CD1c-positive myeloid dendritic cell (primary cell): ENCODE data around the gene WDR54.
A peak's percentile ranks its signal among the peaks of the same experiment; 100 is the strongest.
"Not testable (repeated sequence)": the region's sequence is repeated elsewhere in the genome, so short reads cannot be mapped to it uniquely, and the experiment has no call there.

Source experiments
- DNase-seq: peaks from one replicate; pipeline ENCODE4 v3.0.0-alpha.2; 2016; ENCODE audit errors: extremely low spot score

Gene WDR54

GRCh38 chr2:74429487-74430451, 8.2 kb downstream of the WDR54 start:
- no peak for DNase-seq

DNA sequence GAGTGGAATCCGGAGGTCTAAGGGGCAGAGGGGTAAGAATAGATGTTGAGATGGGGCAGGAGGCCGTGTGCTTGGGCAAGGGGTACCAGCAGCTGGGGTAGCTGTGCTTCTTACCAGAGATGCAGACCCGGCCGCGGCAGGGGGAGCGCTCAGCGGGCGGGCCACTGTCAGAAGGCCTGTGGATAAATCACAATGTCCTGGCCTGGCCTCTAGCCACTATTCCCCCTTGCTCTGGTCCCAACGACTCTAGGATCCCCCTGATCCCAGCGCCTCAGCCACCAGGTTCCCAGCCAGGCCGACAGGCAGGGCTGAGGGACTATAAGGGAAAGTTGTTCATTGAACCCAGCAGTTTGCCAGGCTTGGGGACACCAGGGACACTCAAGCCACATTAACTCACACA, 9.0 kb downstream of the WDR54 start:
- no peak for DNase-seq

GRCh38 chr2:74436111-74436805, 14.7 kb downstream of the WDR54 start:
- no peak for DNase-seq

- DNase-seq = peak; percentile 43
Observed at GRCh38 chr2:74436848-74437695, 15.5 kb downstream of the WDR54 start.

GRCh38 chr2:74438248-74438647, 16.7 kb downstream of the WDR54 start:
- DNase-seq = no peak

DNA sequence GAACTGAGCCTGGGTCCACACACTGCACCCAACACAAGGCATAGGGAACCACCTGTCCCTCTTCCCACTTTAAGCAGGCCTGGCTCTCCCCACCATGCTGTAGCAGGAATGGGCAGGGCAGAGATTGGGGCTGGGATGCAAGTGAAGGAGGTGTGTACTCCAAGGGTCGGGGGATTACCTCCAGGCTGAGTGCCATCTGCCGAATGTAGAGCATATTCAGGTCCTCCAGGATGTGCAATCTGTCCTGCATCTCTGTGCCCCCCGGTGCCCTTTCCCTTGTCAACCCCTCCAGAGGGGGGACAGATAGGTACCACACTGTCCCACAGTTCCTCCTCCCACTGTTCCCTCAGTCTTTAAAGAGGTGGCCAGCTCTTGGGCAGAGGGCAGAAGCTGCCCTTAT, 17.8 kb downstream of the WDR54 start:
- DNase-seq = no peak

GRCh38 chr2:74439803-74440377, 18.4 kb downstream of the WDR54 start:
- no peak for DNase-seq

- DNase-seq = peak; percentile 73
Observed at GRCh38 chr2:74440378-74441169, 19.0 kb downstream of the WDR54 start.

GRCh38 chr2:74441170-74441689, 19.7 kb downstream of the WDR54 start:
- no peak for DNase-seq

DNA sequence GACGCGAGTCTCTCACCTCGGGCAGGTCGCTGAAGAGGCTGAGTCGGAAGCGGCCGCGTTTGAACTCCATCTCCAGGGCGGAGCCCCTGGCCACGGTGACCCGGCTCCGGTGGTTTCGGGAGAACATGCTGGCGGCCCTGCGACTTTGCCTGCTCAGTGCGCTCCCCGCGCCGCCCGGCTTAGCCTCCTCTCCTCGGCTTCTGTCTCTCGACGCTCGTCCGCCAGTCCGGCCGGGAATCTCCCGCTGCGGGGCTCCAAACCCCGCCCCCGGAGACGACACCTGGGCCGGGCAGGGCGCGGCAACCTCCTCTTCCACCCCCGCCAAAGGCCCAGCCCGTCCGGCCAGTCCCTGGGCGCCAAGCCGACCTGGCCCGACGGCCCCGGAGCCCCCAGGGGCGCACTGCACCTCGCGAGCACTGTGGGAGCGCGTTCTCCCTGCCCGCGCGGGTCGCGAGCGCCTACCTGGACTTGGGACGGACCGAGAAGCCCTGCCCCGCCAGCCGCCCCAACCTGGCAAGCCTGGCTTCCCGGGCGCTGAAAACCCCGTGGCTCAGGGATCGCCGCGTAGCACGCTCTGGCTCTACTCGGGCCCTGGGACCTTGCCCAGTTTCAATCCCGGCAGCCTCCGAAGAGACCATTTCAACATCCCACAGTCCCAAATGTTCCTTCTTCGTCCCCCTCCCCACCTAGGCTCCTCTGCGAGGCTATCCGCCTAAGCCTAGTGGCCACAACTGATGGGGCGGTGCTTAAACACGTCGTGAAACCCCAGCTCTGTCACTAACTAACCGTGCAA, 20.4 kb downstream of the WDR54 start, which contains the start of gene RTKN:
TSS of gene RTKN (minus strand) at position 248 of the 793 bp plus-strand sequence. CDS start at position 127, 121 bp downstream.
- no peak for DNase-seq

DNA sequence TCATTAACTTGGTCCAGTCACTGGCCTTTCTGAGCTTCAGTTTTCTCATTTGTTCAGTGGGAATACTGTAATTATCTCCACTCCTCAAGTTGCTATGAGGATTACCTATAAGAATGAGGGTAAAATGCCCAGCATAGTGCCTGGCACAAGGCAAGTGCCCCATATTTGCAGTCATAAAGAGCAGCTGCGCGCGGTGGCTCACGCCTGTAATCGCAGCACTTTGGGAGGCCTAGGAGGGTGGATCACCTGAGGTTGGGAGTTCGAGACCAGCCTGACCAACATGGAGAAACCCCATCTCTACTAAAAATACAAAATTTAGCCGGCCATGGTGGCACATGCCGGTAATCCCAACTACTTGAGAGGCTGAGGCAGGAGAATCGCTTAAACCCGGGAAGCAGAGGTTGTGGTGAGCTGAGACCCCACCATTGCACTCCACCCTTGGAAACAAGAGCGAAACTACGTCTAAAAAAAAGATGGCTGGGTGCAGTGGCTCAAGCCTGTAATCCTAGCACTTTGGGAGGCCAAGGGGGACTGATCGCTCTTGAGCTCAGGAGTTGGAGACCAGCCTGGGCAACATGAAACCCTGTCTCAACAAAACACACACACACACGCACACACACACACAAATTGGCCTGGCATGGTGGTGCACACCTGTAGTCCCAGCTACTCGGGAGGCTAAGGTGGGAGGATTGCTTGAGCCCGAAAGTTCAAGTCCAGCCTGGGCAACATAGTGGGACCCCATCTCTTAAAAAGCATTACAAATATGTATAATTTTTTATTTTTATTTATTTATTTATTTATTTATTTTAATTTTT, 21.2 kb downstream of the WDR54 start:
- not testable (repeated sequence) for DNase-seq

- DNase-seq = no peak
Observed at GRCh38 chr2:74444498-74445318, 23.2 kb downstream of the WDR54 start.

DNA sequence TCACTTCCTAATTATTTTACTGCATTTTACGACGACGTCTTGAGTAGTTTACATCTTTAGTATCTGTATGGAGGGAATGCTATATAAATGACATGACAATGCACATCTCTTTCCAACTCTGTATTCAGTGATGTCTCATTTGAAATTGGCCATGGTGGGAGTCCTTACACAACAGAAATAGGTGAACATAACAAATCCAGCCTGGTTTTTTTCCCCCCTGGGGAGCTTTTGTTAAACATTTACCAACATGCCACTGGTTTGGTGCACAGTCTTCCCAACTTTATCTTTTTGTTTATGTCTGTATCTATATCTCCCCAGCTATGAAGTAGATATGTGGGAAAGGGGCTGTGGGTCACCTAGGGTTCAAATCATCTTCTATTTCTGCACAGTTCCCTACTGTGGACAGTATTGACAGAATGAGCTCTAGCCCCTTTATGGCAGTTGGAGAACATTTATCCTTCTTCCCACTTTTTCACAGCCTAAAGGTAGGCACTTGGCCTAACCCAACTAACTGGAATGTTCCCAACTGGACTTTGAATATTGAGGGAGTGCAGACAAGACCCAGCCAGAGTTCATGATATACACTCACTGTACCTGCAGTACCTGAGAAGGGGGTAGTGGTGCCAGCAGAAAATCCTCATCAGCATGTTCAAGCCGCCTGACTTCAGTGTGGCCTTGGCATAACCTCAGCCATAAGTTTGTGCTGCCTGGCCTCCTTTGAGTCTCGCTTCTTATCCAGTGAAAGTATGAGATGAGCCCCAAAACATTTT, 25.9 kb downstream of the WDR54 start:
- DNase-seq = no peak

DNA sequence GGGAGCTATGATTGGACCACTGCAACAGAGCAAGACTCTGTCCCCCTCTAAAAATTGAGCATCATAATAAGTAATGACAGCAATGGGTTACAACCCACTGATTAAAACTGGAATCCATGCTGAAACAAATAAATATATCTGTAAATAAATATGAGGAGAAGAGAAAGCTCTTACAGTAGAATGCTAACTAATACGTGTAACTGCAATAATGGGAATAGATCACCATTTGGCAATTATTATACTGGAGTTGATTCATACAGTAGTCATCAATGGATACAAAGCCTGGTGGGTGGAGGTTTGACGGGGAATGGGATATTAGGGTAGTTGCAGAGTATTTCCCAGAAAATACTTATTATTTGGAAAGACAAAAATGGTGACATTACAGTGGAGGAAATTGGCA, 27.2 kb downstream of the WDR54 start:
- DNase-seq = no peak

DNA sequence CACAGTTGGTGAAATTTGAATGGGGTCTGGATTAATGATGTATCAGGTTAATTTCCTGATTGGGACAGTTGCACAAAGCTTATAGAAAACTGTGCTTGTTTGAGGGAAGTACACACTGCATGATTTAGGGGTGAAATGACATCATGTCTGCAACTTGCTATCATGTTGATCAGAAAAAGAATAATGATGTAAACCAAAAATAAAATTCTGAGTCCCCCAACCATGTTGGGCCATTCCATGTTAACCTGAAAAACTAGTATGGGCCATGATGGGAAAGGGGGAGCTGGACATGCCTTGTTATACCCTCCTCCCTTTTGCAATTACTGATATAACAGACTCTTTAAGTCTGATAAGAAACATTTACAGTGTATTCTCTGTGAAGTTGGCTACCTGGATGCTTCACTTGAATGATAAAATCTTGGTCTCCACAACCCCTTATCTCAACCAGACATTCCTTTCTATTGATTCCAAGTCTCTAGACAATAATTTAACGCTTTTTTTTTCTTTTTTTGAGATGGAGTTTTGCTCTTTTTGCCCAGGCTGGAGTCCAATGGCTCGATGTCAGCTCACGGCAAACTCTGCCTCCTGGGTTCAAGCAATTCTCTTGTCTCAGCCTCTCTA, 29.1 kb downstream of the WDR54 start:
- DNase-seq = no peak

DNA sequence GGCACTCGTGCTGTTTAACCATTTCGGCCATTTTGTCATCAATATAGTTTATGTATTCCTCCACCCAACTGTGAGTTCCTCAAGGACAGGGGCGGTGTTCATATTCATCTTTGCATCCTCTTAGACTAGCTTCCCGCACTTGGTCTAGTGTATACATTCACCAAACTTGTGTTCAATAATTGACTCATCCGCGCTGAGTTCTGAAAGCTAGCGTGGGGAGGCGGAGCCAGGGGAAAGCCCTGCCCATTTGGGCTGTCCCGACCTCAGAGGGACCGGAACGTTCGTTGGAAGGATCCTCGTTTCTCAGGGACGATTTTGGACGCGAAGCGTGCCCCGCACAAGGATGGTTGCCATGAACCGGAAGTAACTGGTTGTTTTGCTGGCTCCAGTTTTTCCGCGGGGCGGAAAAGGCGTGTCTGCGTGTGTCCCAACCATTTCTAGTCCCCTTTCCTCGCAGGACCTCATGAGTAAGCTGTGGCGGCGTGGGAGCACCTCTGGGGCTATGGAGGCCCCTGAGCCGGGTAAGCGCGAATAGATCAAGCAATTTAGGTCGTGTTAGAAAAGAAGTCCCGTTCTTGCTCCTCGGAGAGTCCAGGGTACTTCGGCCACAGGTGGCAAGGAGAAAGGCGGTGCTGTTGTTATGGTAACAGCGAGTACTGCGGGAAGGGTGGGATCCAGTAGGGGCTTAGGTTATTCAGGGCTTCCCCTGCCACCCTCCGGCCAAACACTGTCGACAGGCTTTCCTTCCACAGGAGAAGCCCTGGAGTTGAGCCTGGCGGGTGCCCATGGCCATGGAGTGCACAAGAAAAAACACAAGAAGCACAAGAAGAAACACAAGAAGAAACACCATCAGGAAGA, 33.4 kb downstream of the WDR54 start, which contains the start of gene INO80B:
TSS of gene INO80B (plus strand) at position 434 of the 858 bp plus-strand sequence. CDS start at position 464, 30 bp downstream.
- peak; percentile 99 for DNase-seq
